ENCODE data around the gene FOXN4. TPM values are rescaled to one million over a fixed set of nuclear protein-coding genes. Genes with fewer than 3 reads are reported as not detected.

Gene FOXN4
- total RNA-seq, 2 experiments from 2014 or later, result not detected

GRCh38 chr12:109290061-109290460 lies 19.0 kb downstream of the FOXN4 start:
- DNase-seq, result no peak
- no peak for ATAC-seq
- Mint-ChIP-seq H3K27ac (no peak overlapping the region), H3K36me3 (ENCODE audit: low read depth) (no peaks in the 10 kb centered on the region), H3K4me1 (no peaks in the 10 kb centered on the region), H3K9me3 (ENCODE audit: low read depth) (no peaks in the 10 kb centered on the region), H3K4me3 (no peak overlapping the region), H3K27me3 (peaks cover 16% of the 10 kb centered on the region)
- intact Hi-C loops (cut with DNase I, micrococcal nuclease), result no loop called here
- ChIA-PET CTCF (interaction anchor here (0.5 kb wide), 1 partner anchor 121 kb away, joined by 4 read pairs; no protein-coding TSS in a partner anchor), POLR2A (no interaction called here)

- Mint-ChIP-seq H3K36me3 (ENCODE audit: low read depth) (no peaks in the 10 kb centered on the region), H3K9me3 (ENCODE audit: low read depth) (no peaks in the 10 kb centered on the region), H3K4me3 (no peak overlapping the region), H3K27ac (no peak overlapping the region), H3K4me1 (no peaks in the 10 kb centered on the region), H3K27me3 (peaks cover 14% of the 10 kb centered on the region)
- no peak for DNase-seq
- ChIA-PET CTCF (no interaction called here), POLR2A (no interaction called here)
- ATAC-seq, result no peak
- intact Hi-C loops (cut with DNase I, micrococcal nuclease), result no loop called here
These were observed 19.5 kb downstream of the FOXN4 start for GRCh38 chr12:109289551-109289950.

GRCh38 chr12:109289004-109289403 lies 20.1 kb downstream of the FOXN4 start:
- Mint-ChIP-seq H3K27ac (no peak overlapping the region), H3K4me3 (no peak overlapping the region), H3K36me3 (ENCODE audit: low read depth) (no peaks in the 10 kb centered on the region), H3K4me1 (no peaks in the 10 kb centered on the region), H3K27me3 (peaks cover 11% of the 10 kb centered on the region), H3K9me3 (ENCODE audit: low read depth) (no peaks in the 10 kb centered on the region)
- no peak for DNase-seq
- ATAC-seq, result no peak
- intact Hi-C loops (cut with DNase I, micrococcal nuclease), result no loop called here
- CTCF ChIA-PET, result no interaction called here
- POLR2A ChIA-PET, result no interaction called here

GRCh38 chr12:109288571-109288970 lies 20.5 kb downstream of the FOXN4 start:
- Mint-ChIP-seq H3K36me3 (ENCODE audit: low read depth) (no peaks in the 10 kb centered on the region), H3K27me3 (peaks cover 11% of the 10 kb centered on the region), H3K27ac (no peak overlapping the region), H3K9me3 (ENCODE audit: low read depth) (no peaks in the 10 kb centered on the region), H3K4me1 (no peaks in the 10 kb centered on the region), H3K4me3 (no peak overlapping the region)
- intact Hi-C loops (cut with DNase I, micrococcal nuclease), result no loop called here
- POLR2A ChIA-PET, result no interaction called here
- CTCF ChIA-PET, result no interaction called here
- ATAC-seq (no peak), DNase-seq (no peak)

- Mint-ChIP-seq H3K4me1 (no peaks in the 10 kb centered on the region), H3K27me3 (peaks cover 7% of the 10 kb centered on the region), H3K36me3 (ENCODE audit: low read depth) (no peaks in the 10 kb centered on the region), H3K9me3 (ENCODE audit: low read depth) (no peaks in the 10 kb centered on the region), H3K4me3 (no peak overlapping the region), H3K27ac (no peak overlapping the region)
- ChIA-PET CTCF (no interaction called here), POLR2A (no interaction called here)
- no peak for ATAC-seq
- no peak for DNase-seq
- intact Hi-C loops (cut with DNase I, micrococcal nuclease), result no loop called here
These were observed 21.1 kb downstream of the FOXN4 start for GRCh38 chr12:109287811-109288469.

- H3K27ac Mint-ChIP-seq, result no peak overlapping the region
- POLR2A ChIA-PET, result no interaction called here
- CTCF ChIA-PET, result no interaction called here
- no peaks in the 10 kb centered on the region for H3K4me1 Mint-ChIP-seq
- DNase-seq (no peak), ATAC-seq (no peak)
- no peaks in the 10 kb centered on the region for H3K9me3 Mint-ChIP-seq (ENCODE audit: low read depth)
- H3K36me3 Mint-ChIP-seq (ENCODE audit: low read depth), result no peaks in the 10 kb centered on the region
- H3K4me3 Mint-ChIP-seq, result no peak overlapping the region
- H3K27me3 Mint-ChIP-seq, result peaks cover 5% of the 10 kb centered on the region
- intact Hi-C loops (cut with DNase I, micrococcal nuclease), result no loop called here
These were observed 21.9 kb downstream of the FOXN4 start for GRCh38 chr12:109287181-109287580.

GRCh38 chr12:109286652-109287051 lies 22.4 kb downstream of the FOXN4 start:
- H3K27ac Mint-ChIP-seq, result no peak overlapping the region
- ChIA-PET POLR2A (no interaction called here), CTCF (no interaction called here)
- no peak overlapping the region for H3K4me3 Mint-ChIP-seq
- H3K27me3 Mint-ChIP-seq, result peaks cover 5% of the 10 kb centered on the region
- intact Hi-C loops (cut with DNase I, micrococcal nuclease), result no loop called here
- no peak for ATAC-seq
- no peaks in the 10 kb centered on the region for H3K9me3 Mint-ChIP-seq (ENCODE audit: low read depth)
- no peaks in the 10 kb centered on the region for H3K36me3 Mint-ChIP-seq (ENCODE audit: low read depth)
- no peak for DNase-seq
- H3K4me1 Mint-ChIP-seq, result no peaks in the 10 kb centered on the region

GRCh38 chr12:109286252-109286651 lies 22.8 kb downstream of the FOXN4 start:
- ChIA-PET POLR2A (no interaction called here), CTCF (no interaction called here)
- no peaks in the 10 kb centered on the region for H3K36me3 Mint-ChIP-seq (ENCODE audit: low read depth)
- peaks cover 4% of the 10 kb centered on the region for H3K27me3 Mint-ChIP-seq
- ATAC-seq, result no peak
- intact Hi-C loops (cut with DNase I, micrococcal nuclease), result no loop called here
- no peak overlapping the region for H3K4me3 Mint-ChIP-seq
- H3K27ac Mint-ChIP-seq, result no peak overlapping the region
- DNase-seq, result no peak
- no peaks in the 10 kb centered on the region for H3K9me3 Mint-ChIP-seq (ENCODE audit: low read depth)
- H3K4me1 Mint-ChIP-seq, result no peaks in the 10 kb centered on the region

GRCh38 chr12:109284392-109284791 lies 24.7 kb downstream of the FOXN4 start:
- Mint-ChIP-seq H3K4me3 (no peak overlapping the region), H3K4me1 (no peaks in the 10 kb centered on the region), H3K9me3 (ENCODE audit: low read depth) (no peaks in the 10 kb centered on the region), H3K27ac (no peak overlapping the region), H3K27me3 (peaks cover 4% of the 10 kb centered on the region), H3K36me3 (ENCODE audit: low read depth) (no peaks in the 10 kb centered on the region)
- intact Hi-C loops (cut with DNase I, micrococcal nuclease), result no loop called here
- ChIA-PET CTCF (no interaction called here), POLR2A (no interaction called here)
- DNase-seq (no peak), ATAC-seq (no peak)

- no peak overlapping the region for H3K27ac Mint-ChIP-seq
- H3K4me3 Mint-ChIP-seq, result no peak overlapping the region
- ChIA-PET POLR2A (no interaction called here), CTCF (no interaction called here)
- intact Hi-C loops (cut with DNase I, micrococcal nuclease), result no loop called here
- ATAC-seq, result no peak
- DNase-seq, result no peak
- H3K36me3 Mint-ChIP-seq (ENCODE audit: low read depth), result no peaks in the 10 kb centered on the region
- no peaks in the 10 kb centered on the region for H3K27me3 Mint-ChIP-seq
- H3K4me1 Mint-ChIP-seq, result no peaks in the 10 kb centered on the region
- no peaks in the 10 kb centered on the region for H3K9me3 Mint-ChIP-seq (ENCODE audit: low read depth)
These were observed 27.6 kb downstream of the FOXN4 start for GRCh38 chr12:109281452-109281851.

GRCh38 chr12:109279525-109279924 lies 29.6 kb downstream of the FOXN4 start:
- intact Hi-C loops (cut with DNase I, micrococcal nuclease), result no loop called here
- Mint-ChIP-seq H3K4me1 (no peaks in the 10 kb centered on the region), H3K9me3 (ENCODE audit: low read depth) (no peaks in the 10 kb centered on the region), H3K27ac (no peak overlapping the region), H3K4me3 (no peak overlapping the region), H3K27me3 (peaks cover 7% of the 10 kb centered on the region), H3K36me3 (ENCODE audit: low read depth) (no peaks in the 10 kb centered on the region)
- ChIA-PET CTCF (no interaction called here), POLR2A (no interaction called here)
- DNase-seq (no peak), ATAC-seq (no peak)

- Mint-ChIP-seq H3K4me3 (no peak overlapping the region), H3K36me3 (ENCODE audit: low read depth) (no peaks in the 10 kb centered on the region), H3K9me3 (ENCODE audit: low read depth) (no peaks in the 10 kb centered on the region), H3K27ac (no peak overlapping the region), H3K27me3 (peaks cover 7% of the 10 kb centered on the region), H3K4me1 (no peaks in the 10 kb centered on the region)
- intact Hi-C loops (cut with DNase I, micrococcal nuclease), result no loop called here
- ChIA-PET POLR2A (no interaction called here), CTCF (no interaction called here)
- DNase-seq, result no peak
- ATAC-seq, result no peak
These were observed 30.2 kb downstream of the FOXN4 start for GRCh38 chr12:109278912-109279311.
